Measurements from ENCODE around the gene GRIK3. TPM values are rescaled to one million over a fixed set of nuclear protein-coding genes. Genes with fewer than 3 reads are reported as not detected.

The GRIK3 gene
- total and polyA plus RNA-seq, 2 of the 8 experiments (the other 6 are each of a cell fraction or from before 2014, with no cell fraction given) = 2.1 to 3.4 TPM

- H3K18ac ChIP-seq (ENCODE audit: extremely low read depth, low read length) = no peak overlapping the region
- DNase-seq (ENCODE audit: low read depth in 1 of 2, low spot score in 2 of 2) (no peak), FAIRE-seq (no peak)
- H2BK12ac ChIP-seq (ENCODE audit: low read depth, low read length) = no peak overlapping the region
- no peaks in the 10 kb centered on the region for H3K79me1 ChIP-seq (ENCODE audit: low read depth, low read length)
- no peak overlapping the region for H2AFZ ChIP-seq (ENCODE audit: low read length)
- H3K23ac ChIP-seq (ENCODE audit: insufficient read length) = no peak overlapping the region
- H4K5ac ChIP-seq (ENCODE audit: insufficient read length, low read depth, low read length) = no peak overlapping the region
- H3K27ac ChIP-seq (ENCODE audit: low read depth, low read length) = no peak overlapping the region
- H3K23me2 ChIP-seq (ENCODE audit: low read depth, low read length) = no peaks in the 10 kb centered on the region
- no peak overlapping the region for H3K56ac ChIP-seq (replicated peaks; ENCODE audit: insufficient read length, low read depth, low read length)
- H4K91ac ChIP-seq (replicated peaks; ENCODE audit: insufficient read length, low read length) = no peak overlapping the region
- WGBS, 2 experiments (ENCODE audit: extremely low coverage in 1 of 2, insufficient coverage in 1 of 2, insufficient read length in 1 of 2, insufficient replicate concordance in 2 of 2, low coverage in 1 of 2, low lambda C conversion rate in 2 of 2, missing lambda C conversion rate in 1 of 2) = 50% methylated on average over 1 of the region's 1 CpG; no CpG with 5 or more reads in 1 of the 2 experiments
- no peak overlapping the region for H4K8ac ChIP-seq (ENCODE audit: extremely low read depth, insufficient read depth, low read length)
- no peaks in the 10 kb centered on the region for H4K20me1 ChIP-seq (replicated peaks in 1 of 2; ENCODE audit: control insufficient read depth in 1 of 2, insufficient read depth in 2 of 2, low read length in 2 of 2)
- H2BK15ac ChIP-seq (ENCODE audit: low read length) = no peak overlapping the region
- no peaks in the 10 kb centered on the region for H3K27me3 ChIP-seq (replicated peaks in 1 of 4; ENCODE audit: control insufficient read depth in 3 of 4, extremely low read depth in 1 of 4, insufficient read depth in 3 of 4, low read length in 3 of 4)
- no peak overlapping the region for H3K14ac ChIP-seq (ENCODE audit: insufficient read length)
- H3K4me1 ChIP-seq (replicated peaks in 1 of 4; ENCODE audit: control insufficient read depth in 3 of 4, insufficient read depth in 4 of 4, low read length in 3 of 4) = peaks cover 12 to 30% (median 18%) of the 10 kb centered on the region in 4 experiments
- no peak overlapping the region for H2BK20ac ChIP-seq (ENCODE audit: low read length)
- H2BK120ac ChIP-seq (replicated peaks; ENCODE audit: low read depth, low read length) = no peak overlapping the region
- 0 out of 8 replicates have a peak overlapping the region, but pooled peaks of 1 of the 4 experiments have one; percentile 4 for H3K4me3 ChIP-seq (ENCODE audit: extremely low read depth in 1 of 4, insufficient read depth in 2 of 4, low read depth in 3 of 4, low read length in 4 of 4)
- H2AK5ac ChIP-seq (ENCODE audit: low read depth, low read length) = no peak overlapping the region
- H3K79me2 ChIP-seq (ENCODE audit: control insufficient read depth in 1 of 2, insufficient read depth in 2 of 2, low read length in 2 of 2) = no peaks in the 10 kb centered on the region
- H3K9ac ChIP-seq (replicated peaks in 1 of 4; ENCODE audit: extremely low read depth in 1 of 4, low read depth in 3 of 4, low read length in 3 of 4) = no peak overlapping the region
- peak overlapping the region; percentile 5 to 48; a peak in 3 of 4 replicates for H3K4me2 ChIP-seq (ENCODE audit: insufficient read depth in 1 of 2, low read depth in 2 of 2, low read length in 2 of 2)
- POLR2A ChIA-PET (ENCODE audit: partially characterized antibody) = interaction anchor here (1.2 to 2.0 kb wide), 2 partner anchors 14 to 45 kb away, joined by 3 to 4 read pairs; no protein-coding TSS in a partner anchor
- no peak overlapping the region; the same call in 1 of the 2 replicates for H2BK5ac ChIP-seq (ENCODE audit: low read depth, low read length)
- H3K36me3 ChIP-seq (ENCODE audit: control insufficient read depth in 2 of 4, insufficient read depth in 4 of 4, low read length in 3 of 4) = no peaks in the 10 kb centered on the region
- no peaks in the 10 kb centered on the region for H3K9me3 ChIP-seq (ENCODE audit: insufficient read depth in 2 of 2, low read depth in 1 of 2, low read length in 1 of 2)
- CTCF ChIA-PET (ENCODE audit: partially characterized antibody) = interaction anchor here (0.6 to 15.3 kb wide), 11 partner anchors 11 to 323 kb away, joined by 3 to 211 read pairs (median 4); no protein-coding TSS in a partner anchor
- no peak overlapping the region for H3K4ac ChIP-seq (replicated peaks; ENCODE audit: insufficient read length, low read depth, low read length)
- no peak for TF ChIP-seq JUND (IDR thresholded peaks at IDR 0.05; ENCODE audit: low read length)
- TF ChIP-seq HDAC2 (IDR thresholded peaks at IDR 0.05; ENCODE audit: borderline replicate concordance in 1 of 2, low read depth in 2 of 2, low read length in 2 of 2) = no peak
- no peak for TF ChIP-seq TEAD4 (IDR thresholded peaks at IDR 0.05; ENCODE audit: low read depth, low read length)
- TF ChIP-seq SP1 (IDR thresholded peaks at IDR 0.05; ENCODE audit: low read depth, low read length) = no peak
- no peak for TF ChIP-seq RXRA (IDR thresholded peaks at IDR 0.05; ENCODE audit: insufficient read depth, low read depth, low read length)
- no peak for TF ChIP-seq NRF1 (IDR thresholded peaks at IDR 0.05; ENCODE audit: low read depth, low read length)
- no peak for TF ChIP-seq ATF2 (IDR thresholded peaks at IDR 0.05; ENCODE audit: low read length)
- TF ChIP-seq POU5F1 (IDR thresholded peaks at IDR 0.05; ENCODE audit: low read depth, low read length) = no peak
- TF ChIP-seq KDM5A (IDR thresholded peaks at IDR 0.05; ENCODE audit: low read length) = no peak
- no peak for TF ChIP-seq RNF2 (IDR thresholded peaks at IDR 0.05; ENCODE audit: borderline replicate concordance, low read depth, low read length, missing control alignments, poor library complexity, severe bottlenecking)
- TF ChIP-seq SP4 (IDR thresholded peaks at IDR 0.05; ENCODE audit: low read length) = no peak
- no peak for TF ChIP-seq TCF12 (IDR thresholded peaks at IDR 0.05; ENCODE audit: low read depth, low read length)
Observed at GRCh38 chr1:36847186-36847585, 187.1 kb downstream of the GRIK3 start.
